CD8-positive, alpha-beta memory T cell (primary cell): ENCODE measurements around the gene NRARP. TPM values are rescaled to one million over a fixed set of nuclear protein-coding genes. Genes with fewer than 3 reads are reported as not detected.

Experiments used
- CTCF ChIA-PET: fragments of 350-600 bp; sonication (Branson Sonifier 250); formaldehyde crosslinking; loops from one replicate; lab custom pipeline; 2021; ENCODE audit warnings: antibody characterized with exemption; lab: Charles Lee
- POLR2A ChIA-PET: fragments of 350-600 bp; sonication (Branson Sonifier 250); formaldehyde crosslinking; loops from one replicate; lab custom pipeline; 2021; ENCODE audit warnings: antibody characterized with exemption; lab: Charles Lee
- DNase-seq, 5 donors: peaks; one replicate each; pipeline versions ENCODE4 v3.0.0 to v3.0.0-alpha.2; 2020 to 2022; ENCODE audit warnings: mixed read lengths in 1 of 5
- H3K27ac ChIP-seq: one replicate; pipeline ENCODE4 v1.7.0; 2013; ENCODE audit warnings: low read depth, mild to moderate bottlenecking, low read length, moderate library complexity
- H3K27me3 ChIP-seq: 2 replicates; pipeline ENCODE4 v1.7.0; 2013; ENCODE audit warnings: low read length, mild to moderate bottlenecking; ENCODE audit not compliant: insufficient read depth, poor library complexity, severe bottlenecking
- H3K36me3 ChIP-seq: 2 replicates; pipeline ENCODE4 v1.7.0; 2013; ENCODE audit warnings: mild to moderate bottlenecking, low read length, moderate library complexity; ENCODE audit not compliant: insufficient read depth
- H3K4me1 ChIP-seq: 2 replicates; pipeline ENCODE4 v1.7.0; 2013; ENCODE audit warnings: mild to moderate bottlenecking, low read length, moderate library complexity; ENCODE audit not compliant: insufficient read depth
- H3K4me3 ChIP-seq: 2 replicates; pipeline ENCODE4 v1.7.0; 2013; ENCODE audit warnings: mild to moderate bottlenecking, low read length
- H3K9me3 ChIP-seq: 2 replicates; pipeline ENCODE4 v1.7.0; 2013; ENCODE audit warnings: mild to moderate bottlenecking, low read length
- H3K27ac Mint-ChIP-seq, 8 donors: one replicate each; pipeline ENCODE4 v1.8.0; 2020 to 2021; ENCODE audit warnings: mixed read lengths in 8 of 8, mild to moderate bottlenecking in 6 of 8, inconsistent platforms in 3 of 8, moderate library complexity in 3 of 8
- H3K27me3 Mint-ChIP-seq, 2 donors: one replicate each; pipeline ENCODE4 v1.8.0; 2020 to 2021; ENCODE audit warnings: mixed read lengths in 2 of 2, mild to moderate bottlenecking in 1 of 2, moderate library complexity in 1 of 2
- H3K36me3 Mint-ChIP-seq, 3 donors: one replicate each; pipeline ENCODE4 v1.8.0; 2020 to 2021; ENCODE audit warnings: mixed read lengths in 3 of 3, inconsistent platforms in 1 of 3, mild to moderate bottlenecking in 1 of 3
- H3K4me1 Mint-ChIP-seq, 3 donors: one replicate each; pipeline ENCODE4 v1.8.0; 2020 to 2021; ENCODE audit warnings: mixed read lengths in 3 of 3, inconsistent platforms in 1 of 3, mild to moderate bottlenecking in 1 of 3
- H3K4me3 Mint-ChIP-seq, 7 donors: one replicate each; pipeline ENCODE4 v1.8.0; 2020 to 2021; ENCODE audit warnings: mixed read lengths in 7 of 7, mild to moderate bottlenecking in 6 of 7, moderate library complexity in 4 of 7, inconsistent platforms in 2 of 7
- H3K9me3 Mint-ChIP-seq, 5 donors: one replicate each; pipeline ENCODE4 v1.8.0; 2020 to 2022; ENCODE audit warnings: mixed read lengths in 5 of 5, mild to moderate bottlenecking in 3 of 5, moderate library complexity in 2 of 5, inconsistent platforms in 1 of 5
- polyA plus RNA-seq: library from polyadenylated mRNA; unstranded; fragments of 300-500 nt; fragmentation: Illumina TruSeq; gene quantifications from one replicate; pipeline ENCODE4 v1.2.3, GENCODE V29; 2021
- total RNA-seq, 2 experiments: library from RNA; stranded (reverse); gene quantifications; one replicate each; pipeline ENCODE4 v1.2.3, GENCODE V29; 2021

Gene NRARP
- total and polyA plus RNA-seq, 3 experiments from 2014 or later = 1.9 to 2.3 TPM; not detected in 1

DNA sequence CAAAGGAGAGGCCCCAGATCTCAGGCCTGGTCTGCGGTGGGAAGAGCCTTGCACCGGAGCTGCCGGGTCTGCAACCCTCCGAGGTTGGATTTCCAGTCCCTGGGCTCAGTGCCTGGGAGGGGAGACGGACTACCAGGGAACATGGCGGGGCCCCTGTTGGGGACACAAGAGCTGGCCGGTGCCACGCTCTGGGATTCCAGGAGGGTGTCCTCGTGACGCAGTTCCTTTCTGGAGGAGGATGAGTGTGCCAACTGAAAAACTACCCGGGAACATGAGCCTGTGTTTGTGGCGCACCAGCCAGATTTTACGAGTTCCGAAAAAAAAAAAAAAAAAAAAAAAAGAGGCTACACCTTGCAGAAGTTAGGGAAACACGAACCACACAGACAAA is 9.0 kb downstream of the NRARP start:
- no peak for DNase-seq
- Mint-ChIP-seq H3K4me1 (peaks cover 0 to 9% (median 5%) of the 10 kb centered on the region in 3 donors), H3K9me3 (peaks cover 0 to 5% (median 0%) of the 10 kb centered on the region in 5 donors), H3K4me3 (peak overlapping the region in 2 of 7 donors; percentile 23 to 67), H3K27ac (peak overlapping the region in 1 of 8 donors; percentile 6), H3K27me3 (peaks cover 24 to 32% of the 10 kb centered on the region in 2 donors), H3K36me3 (no peaks in the 10 kb centered on the region)
- ChIA-PET CTCF (interaction anchor here (0.6 to 0.9 kb wide), 2 partner anchors 13 to 56 kb away, joined by 3 read pairs; no protein-coding TSS in a partner anchor), POLR2A (no interaction called here)
- no peaks in the 10 kb centered on the region for H3K9me3 ChIP-seq
- no peak overlapping the region for H3K27ac ChIP-seq
- H3K36me3 ChIP-seq = no peaks in the 10 kb centered on the region
- no peak overlapping the region for H3K4me3 ChIP-seq
- peaks cover 7% of the 10 kb centered on the region for H3K4me1 ChIP-seq
- H3K27me3 ChIP-seq = peaks cover 35% of the 10 kb centered on the region

DNA sequence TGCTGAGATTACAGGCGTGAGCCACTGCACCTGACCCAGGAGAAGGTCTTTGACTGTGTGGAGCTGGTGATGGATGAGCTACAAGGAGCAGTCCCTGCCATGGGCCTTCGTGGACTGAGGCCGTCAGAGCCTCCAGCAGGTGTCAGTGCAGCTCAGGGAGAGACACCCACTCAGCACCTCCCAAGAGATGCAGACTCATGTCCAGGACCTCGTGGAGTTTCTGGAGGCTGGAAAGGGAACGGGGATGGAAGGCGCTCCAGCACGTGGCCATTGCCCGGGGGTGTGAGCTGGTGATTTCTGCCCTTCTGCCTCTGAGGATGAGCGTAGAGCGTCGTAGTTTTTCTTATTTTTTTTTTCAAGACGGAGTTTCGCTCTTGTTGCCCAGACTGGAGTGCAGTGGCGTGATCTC is 15.1 kb downstream of the NRARP start:
- no peaks in the 10 kb centered on the region for H3K27me3 ChIP-seq
- no peak overlapping the region for H3K4me3 Mint-ChIP-seq
- ChIA-PET POLR2A (no interaction called here), CTCF (interaction anchor here (1.0 to 1.2 kb wide), 2 partner anchors 10 to 241 kb away, joined by 3 read pairs; no protein-coding TSS in a partner anchor)
- no peak for DNase-seq
- no peaks in the 10 kb centered on the region for H3K4me1 ChIP-seq
- no peaks in the 10 kb centered on the region for H3K36me3 ChIP-seq
- peaks cover 0 to 8% (median 0%) of the 10 kb centered on the region in 5 donors for H3K9me3 Mint-ChIP-seq
- H3K9me3 ChIP-seq = no peaks in the 10 kb centered on the region
- H3K27ac Mint-ChIP-seq = no peak overlapping the region
- no peak overlapping the region for H3K4me3 ChIP-seq
- no peaks in the 10 kb centered on the region for H3K36me3 Mint-ChIP-seq
- H3K27me3 Mint-ChIP-seq = peaks cover 2 to 7% of the 10 kb centered on the region in 2 donors
- peaks cover 0 to 4% (median 2%) of the 10 kb centered on the region in 3 donors for H3K4me1 Mint-ChIP-seq
- H3K27ac ChIP-seq = no peak overlapping the region

DNA sequence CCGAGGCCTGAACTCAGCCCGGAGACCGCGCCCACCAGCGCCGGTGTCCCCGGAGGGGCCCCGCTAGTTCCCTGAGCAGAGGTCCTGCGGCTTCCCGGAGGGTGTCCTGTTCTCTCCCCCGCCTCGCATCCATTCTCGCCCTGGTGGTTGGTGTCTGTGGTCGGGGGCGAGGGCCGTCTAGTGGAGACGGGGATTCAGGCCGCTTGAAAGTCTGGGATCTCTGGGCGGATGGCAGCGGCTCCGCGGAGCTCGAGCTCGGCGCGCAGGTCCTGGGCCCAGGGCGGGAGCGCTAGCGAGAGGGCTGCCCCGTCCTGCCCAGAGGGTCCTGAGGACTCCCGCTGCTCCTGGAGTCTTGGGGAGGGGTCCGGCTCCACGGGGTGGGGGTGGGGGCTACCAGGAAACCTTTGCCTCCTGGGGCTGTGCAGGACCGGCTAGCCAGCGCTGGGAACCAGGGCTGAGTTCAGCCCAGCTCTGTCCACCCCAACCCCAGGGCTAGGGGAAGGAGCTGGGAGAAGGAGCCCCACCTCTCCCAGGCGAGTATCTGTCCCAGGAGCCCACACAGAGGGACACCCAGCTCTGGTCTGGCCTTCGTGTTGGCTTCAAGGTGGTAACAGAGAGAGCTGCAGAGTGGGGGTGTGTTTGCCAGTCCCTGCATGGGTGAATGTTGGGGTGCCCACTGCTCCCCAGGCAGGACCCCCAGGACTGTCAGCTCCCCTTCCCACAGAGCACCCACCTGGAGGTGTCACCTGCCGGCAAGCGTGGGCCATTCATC is 20.5 kb downstream of the NRARP start:
- Histone ChIP-seq H3K27me3 (no peaks in the 10 kb centered on the region), H3K36me3 (no peaks in the 10 kb centered on the region), H3K4me3 (no peak overlapping the region), H3K4me1 (peaks cover 11% of the 10 kb centered on the region), H3K9me3 (no peaks in the 10 kb centered on the region), H3K27ac (no peak overlapping the region)
- Mint-ChIP-seq H3K9me3 (peaks cover 0 to 8% (median 0%) of the 10 kb centered on the region in 5 donors), H3K4me3 (no peak overlapping the region), H3K27ac (no peak overlapping the region), H3K36me3 (no peaks in the 10 kb centered on the region), H3K4me1 (peaks cover 4 to 15% (median 6%) of the 10 kb centered on the region in 3 donors), H3K27me3 (peaks cover 4 to 5% of the 10 kb centered on the region in 2 donors)
- no peak for DNase-seq
- ChIA-PET POLR2A (no interaction called here), CTCF (no interaction called here)

DNA sequence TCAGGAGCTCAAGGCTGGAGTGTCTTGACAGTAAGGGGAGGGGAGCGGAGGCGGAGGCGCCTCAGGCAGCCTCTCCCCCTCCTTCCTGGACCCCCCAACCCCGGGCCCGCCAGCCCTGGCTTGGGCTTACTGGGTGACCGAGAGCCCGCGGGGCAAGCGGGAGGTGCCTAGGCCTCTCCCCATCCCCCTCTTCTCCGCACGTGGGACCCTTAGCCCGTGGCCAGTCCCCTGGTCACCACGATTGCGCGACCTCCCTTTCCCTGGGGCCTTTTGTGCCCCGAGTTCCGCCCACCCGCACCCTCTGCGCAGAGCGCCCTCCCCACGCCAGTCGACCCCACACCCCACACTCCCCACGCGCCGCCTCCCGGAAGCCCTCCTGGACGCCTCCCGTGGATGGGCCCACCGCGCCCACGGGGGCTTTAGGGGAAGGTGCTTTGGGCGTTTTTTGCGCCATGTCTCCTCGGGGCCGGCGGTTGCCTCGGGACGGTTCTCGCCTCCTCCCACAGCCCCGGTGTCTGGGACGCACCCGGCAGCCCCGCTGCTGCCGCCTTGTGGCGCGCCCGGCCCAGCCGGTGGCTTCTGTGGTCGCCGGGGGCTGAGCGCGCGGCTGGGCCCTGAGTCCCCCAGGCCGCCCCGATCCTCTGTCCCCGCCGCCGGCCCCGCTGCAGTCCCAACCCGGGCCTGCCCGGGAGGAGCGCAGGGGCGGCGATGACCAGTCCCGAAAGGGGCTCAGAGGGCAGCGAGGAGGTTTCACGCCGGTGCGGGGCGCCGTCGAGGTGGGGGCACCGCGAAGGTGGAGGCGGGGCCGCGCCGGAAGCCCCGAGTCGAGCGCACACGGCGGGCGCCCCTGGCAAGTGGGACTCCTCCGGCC is 21.4 kb downstream of the NRARP start:
- peaks cover 0 to 5% (median 0%) of the 10 kb centered on the region in 5 donors for H3K9me3 Mint-ChIP-seq
- Histone ChIP-seq H3K4me1 (peaks cover 11% of the 10 kb centered on the region), H3K4me3 (no peak overlapping the region), H3K36me3 (no peaks in the 10 kb centered on the region), H3K27ac (no peak overlapping the region), H3K27me3 (no peaks in the 10 kb centered on the region), H3K9me3 (no peaks in the 10 kb centered on the region)
- peak overlapping the region in 1 of 8 donors; percentile 54 for H3K27ac Mint-ChIP-seq
- no peak for DNase-seq
- peaks cover 4 to 18% (median 6%) of the 10 kb centered on the region in 3 donors for H3K4me1 Mint-ChIP-seq
- CTCF ChIA-PET = interaction anchor here (0.7 kb wide), 1 partner anchor 13 kb away, joined by 3 read pairs; no protein-coding TSS in a partner anchor
- peaks cover 5 to 6% of the 10 kb centered on the region in 2 donors for H3K27me3 Mint-ChIP-seq
- H3K4me3 Mint-ChIP-seq = no peak overlapping the region
- H3K36me3 Mint-ChIP-seq = no peaks in the 10 kb centered on the region
- POLR2A ChIA-PET = interaction anchor here (0.6 kb wide), 1 partner anchor 113 kb away, joined by 3 read pairs; no protein-coding TSS in a partner anchor

DNA sequence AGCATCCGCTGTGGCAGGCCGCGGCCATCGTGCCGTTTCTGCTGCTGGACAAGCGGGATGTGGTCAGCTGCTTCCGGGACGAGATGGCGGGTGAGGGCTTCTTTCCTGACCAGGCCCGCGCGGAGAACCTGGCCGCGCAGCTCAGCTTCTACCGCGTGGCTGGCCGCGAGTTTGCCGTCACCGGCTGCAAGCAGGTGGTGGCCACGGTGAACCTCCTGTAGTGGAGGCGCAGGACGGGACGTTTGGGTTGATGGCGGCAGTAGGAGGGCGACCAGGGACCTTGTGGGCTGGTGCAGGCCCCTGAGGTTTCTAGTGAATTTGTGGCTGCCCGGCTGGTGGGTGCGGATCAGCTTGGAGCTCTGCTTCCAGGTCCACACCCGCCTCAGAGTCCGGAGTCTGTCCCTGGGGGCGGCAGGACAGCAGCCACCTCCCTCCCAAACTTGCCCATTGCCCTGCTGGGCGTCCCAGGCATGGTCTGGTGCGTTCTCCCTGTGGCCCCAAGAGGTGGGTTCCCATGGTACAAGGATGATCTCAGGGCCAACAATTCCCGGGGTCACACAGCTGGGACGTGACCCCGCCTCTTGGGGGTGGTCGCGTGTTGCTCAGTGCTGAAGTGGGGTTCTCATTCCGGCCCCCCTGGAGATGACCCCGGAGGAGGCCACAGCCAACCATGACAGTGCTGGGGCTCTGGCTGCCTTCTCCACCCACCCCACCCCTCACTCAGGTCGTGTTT is 22.2 kb downstream of the NRARP start:
- H3K36me3 ChIP-seq = no peaks in the 10 kb centered on the region
- POLR2A ChIA-PET = interaction anchor here (0.6 kb wide), 1 partner anchor 112 kb away, joined by 3 read pairs; no protein-coding TSS in a partner anchor
- Mint-ChIP-seq H3K4me1 (peaks cover 4 to 23% (median 6%) of the 10 kb centered on the region in 3 donors), H3K27ac (no peak overlapping the region), H3K27me3 (peaks cover 6 to 9% of the 10 kb centered on the region in 2 donors), H3K36me3 (no peaks in the 10 kb centered on the region), H3K4me3 (no peak overlapping the region), H3K9me3 (no peaks in the 10 kb centered on the region)
- no peak for DNase-seq
- no peaks in the 10 kb centered on the region for H3K27me3 ChIP-seq
- H3K9me3 ChIP-seq = no peaks in the 10 kb centered on the region
- no peak overlapping the region for H3K4me3 ChIP-seq
- H3K4me1 ChIP-seq = peaks cover 11% of the 10 kb centered on the region
- CTCF ChIA-PET = interaction anchor here (0.7 kb wide), 1 partner anchor 14 kb away, joined by 3 read pairs; no protein-coding TSS in a partner anchor
- H3K27ac ChIP-seq = no peak overlapping the region

DNA sequence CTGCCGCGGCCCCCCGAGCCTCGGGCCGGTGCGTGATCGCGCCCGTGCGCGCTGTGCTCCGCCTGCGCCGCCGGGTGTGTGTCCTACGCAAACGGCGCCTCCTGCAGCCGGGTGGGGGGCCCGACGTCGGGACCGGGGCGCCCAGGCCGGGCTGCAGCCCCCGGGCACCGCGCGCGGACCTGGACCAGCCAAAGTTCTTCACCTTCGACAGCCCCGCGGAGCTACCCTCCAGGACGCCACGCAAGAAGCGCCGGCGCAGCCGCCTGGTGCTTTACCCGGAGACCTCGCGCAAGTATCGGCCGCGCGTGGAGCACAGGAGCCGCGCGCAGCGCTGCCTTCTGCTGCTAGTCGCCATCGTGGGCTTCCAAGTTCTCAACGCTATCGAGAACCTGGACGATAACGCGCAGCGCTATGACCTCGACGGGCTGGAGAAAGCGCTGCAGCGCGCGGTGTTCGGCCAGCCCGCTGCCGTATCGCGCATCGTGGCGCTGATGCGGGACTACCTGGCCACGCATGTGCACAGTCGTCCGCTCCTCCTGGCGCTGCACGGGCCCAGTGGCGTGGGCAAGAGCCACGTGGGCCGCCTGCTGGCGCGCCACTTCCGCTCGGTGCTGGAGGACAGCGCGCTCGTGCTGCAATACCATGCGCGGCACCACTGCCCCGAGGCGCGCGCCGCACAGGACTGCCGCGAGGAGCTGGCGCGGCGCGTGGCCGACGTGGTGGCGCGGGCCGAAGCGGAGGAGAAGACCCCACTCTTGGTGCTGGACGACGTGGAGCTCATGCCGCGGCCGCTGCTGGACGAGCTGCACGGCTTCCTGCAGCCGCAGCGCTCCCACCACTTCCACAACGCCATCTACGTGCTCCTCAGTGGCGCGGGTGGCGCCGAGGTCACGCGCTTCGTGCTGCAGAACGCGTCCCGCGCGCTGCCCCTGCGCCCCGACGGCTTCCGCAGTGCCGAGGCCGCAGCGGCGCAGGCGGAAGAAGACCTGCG is 23.1 kb downstream of the NRARP start:
- H3K4me1 ChIP-seq = peaks cover 11% of the 10 kb centered on the region
- H3K4me1 Mint-ChIP-seq = peaks cover 4 to 23% (median 6%) of the 10 kb centered on the region in 3 donors
- H3K27ac Mint-ChIP-seq = no peak overlapping the region
- H3K4me3 Mint-ChIP-seq = no peak overlapping the region
- H3K27me3 ChIP-seq = no peaks in the 10 kb centered on the region
- no peak for DNase-seq
- peaks cover 0 to 1% (median 0%) of the 10 kb centered on the region in 3 donors for H3K36me3 Mint-ChIP-seq
- ChIA-PET POLR2A (no interaction called here), CTCF (no interaction called here)
- H3K36me3 ChIP-seq = no peaks in the 10 kb centered on the region
- peak overlapping the region; percentile 65 for H3K27ac ChIP-seq
- H3K4me3 ChIP-seq = no peak overlapping the region
- peaks cover 9% of the 10 kb centered on the region in 2 donors for H3K27me3 Mint-ChIP-seq
- H3K9me3 ChIP-seq = no peaks in the 10 kb centered on the region
- no peaks in the 10 kb centered on the region for H3K9me3 Mint-ChIP-seq
